GM21619 (cell line): ENCODE data around the gene ITPR1.
"Not testable (repeated sequence)": the region's sequence is repeated elsewhere in the genome, so short reads cannot be mapped to it uniquely, and the experiment has no call there.

Source experiments
- ATAC-seq: cut with Tn5 transposase; IDR thresholded peaks from one replicate; pipeline ENCODE4 v1.9.1; 2021; ENCODE audit not compliant: unreplicated experiment

The ITPR1 gene

DNA sequence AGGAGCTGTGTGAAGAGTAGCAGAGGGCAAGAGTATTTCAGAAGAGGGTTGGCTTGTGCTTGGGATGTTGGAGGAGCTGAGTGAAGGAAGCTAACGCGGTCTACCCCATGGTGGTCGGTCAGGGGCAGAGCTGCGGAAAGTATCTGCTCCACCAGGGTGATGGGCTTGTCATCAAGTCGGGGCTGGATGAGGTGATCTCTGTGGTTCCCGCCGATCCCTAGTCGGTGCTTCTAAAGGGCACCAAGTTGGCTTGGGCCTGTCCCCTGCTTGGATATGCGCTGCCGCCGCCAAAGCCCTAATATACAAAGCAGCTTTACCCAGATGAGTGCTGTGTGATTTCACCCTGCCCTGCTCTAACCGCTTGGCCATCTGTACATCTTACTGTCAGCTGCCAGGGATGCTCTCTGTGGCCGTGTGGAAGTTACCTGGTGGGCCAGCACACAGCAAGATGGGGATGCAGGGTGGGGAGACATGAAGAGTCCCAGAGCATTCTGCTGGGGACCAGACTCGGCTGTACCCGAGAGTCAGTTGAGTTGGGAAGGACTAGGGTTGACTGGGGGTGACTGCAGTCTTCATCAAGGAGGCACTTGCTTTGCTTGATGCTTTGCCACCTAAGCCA, 260.0 kb downstream of the ITPR1 start:
- no peak for ATAC-seq

GRCh38 chr3:4754180-4755086, 261.3 kb downstream of the ITPR1 start:
- ATAC-seq: peak; percentile 73

DNA sequence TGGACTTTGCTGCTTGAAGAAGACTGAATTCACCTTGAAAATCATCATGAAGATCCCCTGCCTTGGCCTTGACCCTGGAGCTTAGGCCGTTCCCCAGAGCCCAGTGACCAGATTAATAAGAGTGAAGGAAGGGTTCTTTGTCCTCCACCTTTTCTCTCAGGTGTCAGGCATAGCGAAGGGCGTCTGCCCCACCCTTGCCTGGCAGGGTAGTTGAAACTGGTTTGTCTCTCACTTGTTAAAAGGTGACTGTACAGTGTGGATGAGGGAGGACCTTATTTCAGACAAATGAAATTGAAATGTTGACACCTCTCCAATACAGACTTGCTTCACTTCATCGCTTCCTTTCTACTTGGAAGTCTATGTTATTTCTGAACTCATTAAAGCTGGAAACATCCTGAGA, 262.4 kb downstream of the ITPR1 start:
- no peak for ATAC-seq

GRCh38 chr3:4756057-4756775, 263.1 kb downstream of the ITPR1 start:
- no peak for ATAC-seq

GRCh38 chr3:4756855-4757574, 263.9 kb downstream of the ITPR1 start:
- peak; percentile 36 for ATAC-seq

DNA sequence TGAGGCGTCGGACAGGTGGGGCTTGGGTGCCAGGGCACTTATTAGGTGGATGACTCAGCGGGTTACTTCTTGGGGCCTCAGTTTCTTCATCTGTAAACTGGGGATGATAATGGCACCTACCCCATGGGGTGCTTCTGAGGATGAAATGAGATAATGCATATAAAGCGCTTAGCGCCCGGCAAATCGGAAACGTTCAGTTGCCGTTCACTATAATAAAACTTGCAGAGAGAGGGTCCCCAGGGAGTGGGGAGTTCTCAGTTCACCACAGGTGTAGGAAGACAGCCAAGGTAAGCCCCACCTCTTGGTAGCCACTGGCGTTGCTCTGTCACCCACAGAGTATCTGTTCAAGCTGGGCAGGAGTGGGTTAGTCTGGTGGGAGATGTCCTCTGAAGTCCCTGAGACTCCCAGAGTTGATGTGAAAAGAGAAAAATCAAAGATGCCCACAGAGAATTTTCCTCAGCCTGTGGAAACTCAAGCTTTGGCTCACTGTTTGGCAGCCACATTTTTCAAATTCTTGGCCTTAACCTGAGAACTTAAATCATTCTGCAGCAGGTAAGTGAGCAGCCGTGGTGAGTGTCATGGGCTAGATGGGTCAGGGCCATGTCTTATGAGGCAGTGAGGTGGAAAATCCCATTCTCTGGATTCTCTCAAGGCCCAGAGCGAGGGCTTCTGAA, 264.6 kb downstream of the ITPR1 start:
- no peak for ATAC-seq

- no peak for ATAC-seq
These were observed 265.2 kb downstream of the ITPR1 start for GRCh38 chr3:4758249-4758860.

DNA sequence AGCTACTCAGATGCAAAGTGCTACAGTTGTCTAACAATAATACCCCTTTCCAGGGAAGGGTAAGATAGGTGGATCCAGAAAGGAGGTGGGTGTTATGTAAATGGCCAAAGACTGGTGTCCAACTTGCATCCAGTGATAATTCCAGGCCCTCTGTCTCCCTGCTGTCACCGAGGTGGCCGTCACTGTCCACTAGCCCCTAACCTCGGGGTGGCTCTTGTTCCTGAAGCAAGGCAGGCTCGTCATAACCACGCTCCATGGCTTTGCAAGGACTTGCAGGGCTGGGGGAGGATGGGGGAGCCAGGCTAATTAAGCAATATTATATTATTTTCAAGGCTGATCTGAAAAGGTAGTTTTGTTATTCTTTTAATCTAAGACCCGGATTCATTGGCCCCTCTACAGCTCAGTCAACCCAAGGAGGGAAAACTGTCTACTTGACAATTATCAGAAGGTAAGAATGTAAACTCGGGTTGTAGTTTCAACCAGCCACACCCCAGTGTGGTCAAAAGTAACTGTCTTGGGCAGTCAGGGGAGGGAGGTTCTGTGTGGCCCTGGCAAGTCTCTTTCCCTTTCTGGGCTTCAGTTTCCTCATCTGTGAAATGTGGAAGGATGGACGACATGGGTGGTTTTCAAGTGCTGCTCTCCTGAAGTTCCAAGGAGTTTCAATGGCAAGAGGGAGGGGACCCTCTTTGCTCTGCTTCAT, 266.0 kb downstream of the ITPR1 start:
- ATAC-seq: no peak

DNA sequence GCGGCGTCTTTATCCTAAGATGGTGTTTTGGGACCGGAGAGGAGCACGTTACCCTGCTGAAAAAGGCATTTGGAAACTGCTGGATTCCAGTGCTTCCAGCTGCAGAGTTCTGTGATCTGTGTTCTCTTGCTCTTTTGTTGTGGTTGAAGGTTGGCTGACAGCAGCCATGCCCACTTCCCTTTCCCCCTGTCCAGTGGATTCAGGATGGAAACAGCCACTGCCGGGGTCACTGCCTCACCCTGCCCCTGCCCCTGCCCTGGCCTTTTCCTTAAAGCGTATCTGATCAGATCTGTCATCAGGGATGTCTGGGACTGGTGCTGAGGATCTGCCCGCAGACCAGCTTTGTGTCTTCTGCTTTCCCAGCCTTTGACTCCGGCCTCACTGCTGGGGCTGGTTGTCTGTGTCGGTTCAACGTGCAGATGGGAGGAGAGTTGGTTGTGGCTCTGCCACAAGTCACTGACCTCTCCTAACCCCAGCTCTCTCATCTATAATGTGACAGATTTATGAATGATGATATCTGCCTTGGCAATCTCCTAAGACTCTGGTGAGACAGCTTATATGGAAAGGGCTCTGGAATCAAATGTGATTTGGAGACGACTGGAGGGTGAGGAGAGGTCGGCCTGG, 266.7 kb downstream of the ITPR1 start:
- no peak for ATAC-seq

GRCh38 chr3:4761759-4762158, 268.6 kb downstream of the ITPR1 start:
- ATAC-seq: no peak

DNA sequence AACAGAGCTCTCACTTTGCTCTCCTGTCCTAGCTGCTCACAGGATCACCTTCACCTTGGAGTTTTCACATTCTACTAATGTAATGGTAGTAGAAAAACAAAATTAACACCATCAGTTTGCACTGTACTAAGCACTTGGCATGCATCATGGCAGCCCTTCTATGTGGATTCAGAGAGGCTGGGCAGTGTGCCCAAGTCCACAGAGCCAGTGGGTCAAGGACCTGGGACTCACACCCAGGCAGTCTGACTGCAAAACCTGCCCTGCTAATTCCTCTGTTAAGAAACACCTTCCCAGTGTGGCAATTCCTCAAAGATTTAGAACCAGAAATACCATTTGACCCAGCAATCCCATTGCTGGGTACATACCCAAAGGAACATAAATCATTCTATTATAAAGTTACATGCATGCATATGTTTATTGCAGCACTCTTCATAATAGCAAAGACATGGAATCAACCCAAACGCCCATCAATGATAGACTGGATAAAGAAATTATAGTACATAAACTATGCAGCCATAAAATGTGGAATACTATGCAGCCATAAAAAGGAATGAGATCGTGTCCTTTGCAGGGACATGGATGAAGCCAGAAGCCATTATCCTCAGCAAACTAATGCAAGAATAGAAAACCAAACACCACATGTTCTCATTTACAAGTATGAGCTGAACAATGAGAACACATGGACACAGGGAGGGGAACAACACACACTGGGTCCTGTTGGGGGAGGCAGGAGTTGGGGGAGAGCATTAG, 269.5 kb downstream of the ITPR1 start:
- not testable (repeated sequence) for ATAC-seq

DNA sequence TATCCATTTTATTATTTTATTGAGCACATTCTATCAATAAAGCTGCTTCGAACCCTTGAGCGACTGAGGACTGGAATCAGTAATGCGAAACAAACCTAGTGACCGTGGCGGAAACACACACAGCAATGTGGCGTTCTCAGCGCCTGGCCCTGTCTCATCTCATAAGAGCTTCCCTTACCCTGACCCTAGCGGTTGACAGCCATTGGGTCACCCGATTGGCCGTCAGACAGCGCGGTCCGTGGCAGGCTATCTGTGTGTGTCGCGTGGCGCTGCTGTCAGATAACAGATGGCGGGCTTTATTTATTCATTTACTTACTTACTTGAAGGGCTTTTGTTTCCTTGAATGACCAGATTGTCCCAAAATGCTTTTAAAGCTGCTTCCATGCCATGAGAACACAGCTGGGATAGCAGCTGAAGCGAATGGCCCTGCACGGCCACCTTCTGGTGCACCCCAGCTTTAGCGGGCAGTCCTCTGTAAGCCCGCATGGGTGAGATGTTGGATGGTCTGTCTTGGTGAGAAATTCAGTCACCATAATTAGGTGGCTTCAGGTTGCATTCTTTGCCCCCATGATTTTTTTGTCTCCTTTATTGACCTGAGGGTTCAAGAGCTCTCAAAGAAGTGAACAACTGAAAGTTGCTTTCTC, 270.6 kb downstream of the ITPR1 start:
- ATAC-seq: no peak

DNA sequence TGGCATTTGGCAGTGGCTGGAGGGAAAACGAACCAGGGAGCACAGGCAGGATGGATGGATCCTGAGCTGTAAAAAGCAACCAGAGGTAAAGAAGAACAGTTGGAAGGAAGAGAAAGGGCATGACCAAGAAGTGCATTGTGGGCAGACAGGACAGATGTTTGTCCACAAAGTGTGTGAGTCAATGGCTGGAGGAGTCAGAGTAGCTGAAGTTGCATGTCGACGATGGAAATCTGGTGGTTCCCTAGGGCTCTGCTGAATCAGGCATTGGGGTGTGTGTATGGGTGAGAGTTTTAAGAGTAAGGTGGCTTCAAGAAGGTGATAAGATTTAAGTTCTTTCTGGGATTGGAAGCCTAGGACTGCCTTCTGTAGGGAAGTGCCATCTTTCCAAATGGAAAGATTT, 272.1 kb downstream of the ITPR1 start:
- no peak for ATAC-seq

DNA sequence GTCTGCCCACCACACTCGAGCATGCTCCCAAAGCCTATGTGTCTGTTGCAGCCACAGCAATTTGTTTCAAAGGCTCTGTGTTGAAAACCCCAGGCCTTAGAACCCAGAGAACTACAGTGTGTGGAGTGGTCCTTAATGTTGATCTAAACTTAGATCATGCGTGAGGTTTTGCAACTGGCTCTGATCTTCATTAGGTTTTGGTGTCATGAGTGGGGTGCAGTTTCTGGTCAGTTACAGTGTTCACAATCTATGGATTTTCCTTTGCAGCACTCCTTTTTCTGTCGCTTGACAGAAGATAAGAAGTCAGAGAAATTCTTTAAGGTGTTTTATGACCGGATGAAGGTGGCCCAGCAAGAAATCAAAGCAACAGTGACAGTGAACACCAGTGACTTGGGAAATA, 273.1 kb downstream of the ITPR1 start:
- ATAC-seq: no peak

DNA sequence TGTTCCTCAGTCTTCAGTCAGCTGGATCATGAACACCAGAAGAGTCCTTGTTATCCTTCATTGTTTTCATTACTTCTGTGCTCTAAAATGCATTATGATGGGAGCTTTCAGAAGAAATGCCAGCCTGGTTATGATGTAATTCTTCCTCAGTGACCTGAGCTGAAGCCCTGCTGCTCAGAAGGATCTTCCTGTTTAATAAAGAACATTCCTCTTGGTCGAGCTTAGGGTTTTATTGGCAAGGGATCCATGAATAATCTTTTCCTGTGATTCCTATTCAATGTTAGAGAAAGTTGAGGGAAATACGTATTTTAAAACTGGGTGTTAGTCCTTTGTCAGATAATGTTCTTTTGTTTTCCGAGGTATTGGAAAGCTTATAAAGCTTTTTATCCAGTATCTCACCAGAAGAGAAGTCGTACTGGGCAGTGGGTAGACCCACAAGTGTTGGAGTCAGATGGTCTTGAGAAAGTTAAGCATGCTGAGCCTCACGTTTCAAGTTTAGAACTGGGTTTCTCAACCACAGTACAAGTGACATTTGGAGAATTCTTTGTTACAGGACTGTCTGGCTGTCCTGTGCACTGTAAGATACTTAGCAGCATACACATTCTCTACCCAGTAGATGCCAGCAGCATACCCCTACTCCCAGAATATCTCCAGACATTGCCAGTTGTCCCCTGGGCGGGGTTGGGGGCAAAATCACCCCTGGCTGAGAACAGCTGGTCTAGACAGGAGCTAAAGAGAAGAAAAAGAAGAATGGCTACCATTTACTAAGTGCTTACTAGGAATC, 273.8 kb downstream of the ITPR1 start:
- no peak for ATAC-seq

GRCh38 chr3:4768021-4768420, 274.9 kb downstream of the ITPR1 start:
- no peak for ATAC-seq

- ATAC-seq: no peak
These were observed 275.4 kb downstream of the ITPR1 start for GRCh38 chr3:4768521-4768920.
